Osteoblast (primary cell): ENCODE data around the gene WNT7B. TPM values are rescaled to one million over a fixed set of nuclear protein-coding genes. Genes with fewer than 3 reads are reported as not detected.

ENCODE experiments used
- DNase-seq: peaks from one replicate; pipeline ENCODE4 v3.0.0; 2011; ENCODE audit warnings: low spot score, mixed read lengths; ENCODE audit not compliant: insufficient read length; ENCODE audit errors: missing footprints
- H2AFZ ChIP-seq: 2 replicates; pipeline ENCODE4 v1.6.0; 2011; ENCODE audit warnings: mild to moderate bottlenecking, low read length
- H3K27ac ChIP-seq: 2 replicates; pipeline ENCODE4 v1.5.1; 2011; ENCODE audit warnings: mild to moderate bottlenecking, low read depth, low read length, moderate library complexity
- H3K27me3 ChIP-seq: 2 replicates; pipeline ENCODE4 v1.6.0; 2012; ENCODE audit warnings: mild to moderate bottlenecking, control low read depth, inconsistent platforms, low read length, moderate library complexity; ENCODE audit not compliant: insufficient read depth
- H3K36me3 ChIP-seq: 2 replicates; pipeline ENCODE4 v1.5.1; 2011; ENCODE audit warnings: mild to moderate bottlenecking, low read length, control low read depth, moderate library complexity; ENCODE audit not compliant: insufficient read depth
- H3K4me1 ChIP-seq: 2 replicates; pipeline ENCODE4 v1.5.1; 2011; ENCODE audit warnings: mild to moderate bottlenecking, low read length, control low read depth, moderate library complexity; ENCODE audit not compliant: insufficient read depth
- H3K4me2 ChIP-seq: 2 replicates; pipeline ENCODE4 v1.6.0; 2011; ENCODE audit warnings: mild to moderate bottlenecking, low read length; ENCODE audit not compliant: insufficient read depth
- H3K4me3 ChIP-seq: fragments of 200-600 bp; sonication (generic); 3 replicates; pipeline ENCODE4 v1.5.1; 2012; ENCODE audit warnings: mild to moderate bottlenecking, low read length, inconsistent platforms; ENCODE audit not compliant: insufficient read depth
- H3K79me2 ChIP-seq: 2 replicates; pipeline ENCODE4 v1.6.0; 2012; ENCODE audit warnings: mild to moderate bottlenecking, low read length, control low read depth, inconsistent platforms; ENCODE audit not compliant: insufficient read depth
- H3K9me3 ChIP-seq: 2 replicates; pipeline ENCODE4 v1.5.1; 2011; ENCODE audit warnings: low read depth, low read length, control low read depth
- H4K20me1 ChIP-seq: 2 replicates; pipeline ENCODE4 v1.6.0; 2012; ENCODE audit warnings: mild to moderate bottlenecking, low read length, control low read depth; ENCODE audit not compliant: insufficient read depth
- total RNA-seq: library from RNA; depleted of rRNA; stranded (reverse); fragments of >200 nt; gene quantifications from 2 replicates; pipeline ENCODE4 v1.2.3, GENCODE V29; 2012
- TF ChIP-seq, protein P1 (sequence below): IDR thresholded peaks from 2 replicates; pipeline ENCODE4 v1.5.1; 2011; ENCODE audit warnings: mild to moderate bottlenecking, low read depth, low read length, moderate library complexity; ENCODE audit errors: extremely low read depth

The WNT7B gene
- total RNA-seq, 1 donor: not detected

DNA sequence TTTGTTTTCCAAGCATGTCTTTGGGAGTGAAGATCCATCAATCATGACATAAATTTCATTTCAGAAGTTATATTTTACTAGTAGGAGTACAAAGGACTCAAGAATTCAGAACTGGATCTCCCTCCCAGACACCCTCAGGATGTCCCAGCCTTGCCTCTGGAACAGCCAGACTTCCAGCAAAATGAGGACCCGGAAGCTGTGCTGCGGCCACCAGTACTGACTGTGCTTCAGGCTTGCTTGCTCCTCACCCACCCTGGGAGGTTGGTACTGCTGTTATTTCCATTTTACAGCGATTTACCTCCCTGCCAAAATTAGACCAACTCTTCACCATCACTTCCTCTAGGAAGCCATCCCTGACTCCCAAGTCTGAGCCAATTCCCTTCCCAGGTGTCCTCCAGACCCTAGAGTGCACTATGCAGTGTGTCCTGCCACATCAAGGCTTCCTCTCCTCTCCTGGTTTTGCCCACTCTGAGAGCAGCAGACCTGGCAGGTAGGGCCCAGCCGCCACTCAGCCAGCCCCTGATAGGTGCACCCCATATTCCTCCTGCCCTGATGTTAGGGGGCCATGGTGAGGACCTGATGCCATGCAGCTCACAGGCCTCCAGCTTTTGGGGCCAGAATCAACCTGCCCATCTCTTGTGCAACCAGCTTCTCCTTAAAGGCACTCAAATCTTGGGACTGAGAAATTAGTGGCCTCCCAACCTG is 47.3 kb upstream of the WNT7B start:
- H4K20me1 ChIP-seq: no peaks in the 10 kb centered on the region
- peak; percentile 55 for DNase-seq
- no peaks in the 10 kb centered on the region for H3K79me2 ChIP-seq
- no peak overlapping the region for H3K4me2 ChIP-seq
- TF ChIP-seq, protein P1, sequence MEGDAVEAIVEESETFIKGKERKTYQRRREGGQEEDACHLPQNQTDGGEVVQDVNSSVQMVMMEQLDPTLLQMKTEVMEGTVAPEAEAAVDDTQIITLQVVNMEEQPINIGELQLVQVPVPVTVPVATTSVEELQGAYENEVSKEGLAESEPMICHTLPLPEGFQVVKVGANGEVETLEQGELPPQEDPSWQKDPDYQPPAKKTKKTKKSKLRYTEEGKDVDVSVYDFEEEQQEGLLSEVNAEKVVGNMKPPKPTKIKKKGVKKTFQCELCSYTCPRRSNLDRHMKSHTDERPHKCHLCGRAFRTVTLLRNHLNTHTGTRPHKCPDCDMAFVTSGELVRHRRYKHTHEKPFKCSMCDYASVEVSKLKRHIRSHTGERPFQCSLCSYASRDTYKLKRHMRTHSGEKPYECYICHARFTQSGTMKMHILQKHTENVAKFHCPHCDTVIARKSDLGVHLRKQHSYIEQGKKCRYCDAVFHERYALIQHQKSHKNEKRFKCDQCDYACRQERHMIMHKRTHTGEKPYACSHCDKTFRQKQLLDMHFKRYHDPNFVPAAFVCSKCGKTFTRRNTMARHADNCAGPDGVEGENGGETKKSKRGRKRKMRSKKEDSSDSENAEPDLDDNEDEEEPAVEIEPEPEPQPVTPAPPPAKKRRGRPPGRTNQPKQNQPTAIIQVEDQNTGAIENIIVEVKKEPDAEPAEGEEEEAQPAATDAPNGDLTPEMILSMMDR: no peak
- no peaks in the 10 kb centered on the region for H3K36me3 ChIP-seq
- no peak overlapping the region for H3K4me3 ChIP-seq
- no peaks in the 10 kb centered on the region for H3K27me3 ChIP-seq
- no peak overlapping the region for H2AFZ ChIP-seq
- peak overlapping the region; percentile 34 for H3K27ac ChIP-seq
- peaks cover 9% of the 10 kb centered on the region for H3K4me1 ChIP-seq
- H3K9me3 ChIP-seq: no peaks in the 10 kb centered on the region

DNA sequence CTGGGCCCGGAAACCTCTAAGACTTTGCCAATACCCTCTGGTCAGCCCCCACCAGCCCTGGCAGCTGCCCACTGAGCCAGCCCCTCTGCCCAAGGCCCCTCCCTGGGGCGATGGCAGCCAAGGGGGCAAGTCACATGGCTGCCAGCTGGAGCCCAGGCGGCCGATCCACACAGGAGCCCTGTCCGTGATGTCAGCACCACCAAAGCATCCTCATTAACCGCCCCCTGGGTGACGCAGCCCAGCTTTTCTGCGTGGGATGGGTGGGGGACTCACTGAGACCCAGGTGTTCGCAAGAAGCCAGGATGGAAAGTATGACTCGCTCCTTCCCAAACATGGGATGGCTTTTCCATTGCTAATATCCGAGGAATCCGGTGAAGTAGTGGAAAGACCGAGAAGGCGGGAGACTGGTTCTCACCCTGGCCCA is 46.6 kb upstream of the WNT7B start:
- Histone ChIP-seq H3K79me2 (no peaks in the 10 kb centered on the region), H3K27ac (peak overlapping the region; percentile 34), H3K9me3 (no peaks in the 10 kb centered on the region), H3K36me3 (no peaks in the 10 kb centered on the region), H2AFZ (no peak overlapping the region), H3K4me1 (peaks cover 9% of the 10 kb centered on the region), H3K27me3 (no peaks in the 10 kb centered on the region), H3K4me2 (no peak overlapping the region), H4K20me1 (no peaks in the 10 kb centered on the region), H3K4me3 (no peak overlapping the region)
- peak; percentile 93 for DNase-seq
- TF ChIP-seq, protein P1: no peak

DNA sequence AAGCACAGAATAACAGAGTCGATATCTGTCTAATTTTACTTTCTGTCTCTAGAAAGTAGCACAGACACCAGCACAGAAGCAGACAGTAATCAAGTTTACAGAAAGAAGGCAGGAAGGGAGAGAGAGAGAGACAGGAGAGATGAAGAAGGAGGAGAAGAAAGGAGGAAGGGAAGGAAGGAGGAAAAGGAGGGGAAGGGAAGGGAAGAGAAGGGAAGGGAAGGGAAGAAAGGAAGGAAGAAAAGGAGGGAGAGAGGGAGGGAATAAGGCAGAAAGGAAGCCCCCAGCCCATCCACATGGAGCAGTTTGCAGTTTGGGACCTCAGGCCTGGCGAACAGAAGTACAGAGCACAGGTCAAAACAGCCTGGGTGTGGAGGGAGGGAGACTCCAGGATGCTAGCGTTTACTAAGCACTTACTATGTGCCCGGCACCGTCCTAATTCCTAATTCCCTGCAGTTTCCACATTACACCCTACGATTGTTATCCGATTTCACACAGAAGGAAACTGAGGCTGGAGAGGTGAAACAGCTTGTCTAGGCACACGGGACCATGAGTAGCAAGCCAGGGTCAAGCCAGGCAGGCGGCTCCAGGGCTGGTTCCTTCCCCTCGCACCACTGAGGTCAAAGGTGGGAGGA is 46.0 kb upstream of the WNT7B start:
- H2AFZ ChIP-seq: no peak overlapping the region
- TF ChIP-seq, protein P1: no peak

DNA sequence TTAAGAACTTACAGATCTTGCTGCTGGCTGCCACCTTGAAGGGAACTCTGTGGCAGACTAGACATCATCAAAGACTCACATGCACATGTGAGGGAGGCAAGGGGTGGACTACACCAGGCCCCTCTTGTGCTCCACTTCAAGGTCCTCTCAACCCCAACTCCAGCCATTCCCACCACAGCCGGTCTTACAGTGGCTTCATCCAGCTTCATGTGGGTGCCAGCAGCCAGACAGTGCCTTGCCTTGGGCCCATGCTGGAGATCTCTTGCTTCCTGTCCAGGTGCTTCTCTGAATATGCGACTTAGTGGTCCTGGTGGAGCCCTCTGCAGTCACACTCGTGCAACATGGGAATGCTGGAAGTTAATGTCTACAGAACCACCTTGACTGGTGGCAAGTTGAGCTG is 44.6 kb upstream of the WNT7B start:
- H3K27me3 ChIP-seq: no peaks in the 10 kb centered on the region
- TF ChIP-seq, protein P1: no peak
- peaks cover 4% of the 10 kb centered on the region for H3K4me1 ChIP-seq
- no peak overlapping the region for H2AFZ ChIP-seq
- no peaks in the 10 kb centered on the region for H3K79me2 ChIP-seq
- H3K27ac ChIP-seq: no peak overlapping the region
- H4K20me1 ChIP-seq: no peaks in the 10 kb centered on the region
- no peak overlapping the region for H3K4me3 ChIP-seq
- DNase-seq: no peak
- no peaks in the 10 kb centered on the region for H3K9me3 ChIP-seq
- no peaks in the 10 kb centered on the region for H3K36me3 ChIP-seq
- no peak overlapping the region for H3K4me2 ChIP-seq

More for the DNA sequence above, 46.0 kb upstream of the WNT7B start:
- H3K4me2 ChIP-seq: no peak overlapping the region
- no peak overlapping the region for H3K27ac ChIP-seq
- DNase-seq: no peak
- H3K27me3 ChIP-seq: no peaks in the 10 kb centered on the region
- H3K9me3 ChIP-seq: no peaks in the 10 kb centered on the region
- peaks cover 9% of the 10 kb centered on the region for H3K4me1 ChIP-seq
- H4K20me1 ChIP-seq: no peaks in the 10 kb centered on the region
- no peak overlapping the region for H3K4me3 ChIP-seq
- no peaks in the 10 kb centered on the region for H3K36me3 ChIP-seq
- no peaks in the 10 kb centered on the region for H3K79me2 ChIP-seq
